ENCODE measurements around the gene GJD3. TPM values are rescaled to one million over a fixed set of nuclear protein-coding genes. Genes with fewer than 3 reads are reported as not detected.

GJD3 gene
- total and polyA plus RNA-seq, 9 of the 15 experiments (the other 6 are each of a cell fraction or from before 2014, with no cell fraction given) = 0.17 to 0.38 TPM; not detected in 7

DNA sequence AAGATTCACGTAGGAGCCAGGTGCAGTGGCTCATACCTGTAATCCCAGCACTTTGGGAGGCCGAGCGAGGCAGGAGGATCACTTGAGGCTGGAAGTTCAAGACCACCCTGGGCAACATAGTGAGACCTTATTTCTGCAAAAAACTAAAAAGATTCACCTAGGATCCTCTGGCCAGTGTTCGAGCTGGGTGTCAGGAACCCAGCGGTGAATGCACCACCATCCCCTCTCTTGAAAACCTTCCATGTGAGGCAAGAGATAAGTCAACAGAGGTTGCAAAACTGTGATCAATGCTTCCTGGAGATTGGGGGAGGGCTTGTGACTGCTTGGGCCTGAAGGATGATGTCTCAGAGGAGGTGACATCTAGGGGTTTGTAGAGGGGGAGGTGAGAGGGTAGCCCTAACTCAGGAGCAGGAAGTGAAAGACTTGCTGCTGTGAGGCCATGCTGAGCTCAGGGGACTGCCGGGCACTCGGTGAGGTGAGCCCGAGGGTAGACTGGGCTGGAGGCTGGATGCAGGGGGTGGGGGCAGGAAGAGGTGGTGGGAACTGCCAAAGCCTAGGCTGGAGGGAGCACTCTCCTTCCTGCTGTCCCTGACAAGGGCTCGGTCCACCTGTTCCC, 11.7 kb downstream of the GJD3 start (continued):
- peak in 1 of 2 experiments; percentile 31; a peak in 1 of 4 replicates for TF ChIP-seq RCOR1 (IDR thresholded peaks at IDR 0.05; ENCODE audit: borderline replicate concordance in 1 of 2, low read depth in 2 of 2, low read length in 2 of 2)
- TF ChIP-seq STAG1 (CRISPR knock-in tag; IDR thresholded peaks at IDR 0.05; ENCODE audit: borderline replicate concordance) = no peak
- peak; percentile 27; the same call in 1 of the 2 replicates for TF ChIP-seq TEAD4 (IDR thresholded peaks at IDR 0.05; ENCODE audit: low read length)
- TF ChIP-seq TEAD4 (CRISPR knock-in tag; IDR thresholded peaks at IDR 0.05; ENCODE audit: borderline replicate concordance) = no peak
- TF ChIP-seq, protein P1, sequence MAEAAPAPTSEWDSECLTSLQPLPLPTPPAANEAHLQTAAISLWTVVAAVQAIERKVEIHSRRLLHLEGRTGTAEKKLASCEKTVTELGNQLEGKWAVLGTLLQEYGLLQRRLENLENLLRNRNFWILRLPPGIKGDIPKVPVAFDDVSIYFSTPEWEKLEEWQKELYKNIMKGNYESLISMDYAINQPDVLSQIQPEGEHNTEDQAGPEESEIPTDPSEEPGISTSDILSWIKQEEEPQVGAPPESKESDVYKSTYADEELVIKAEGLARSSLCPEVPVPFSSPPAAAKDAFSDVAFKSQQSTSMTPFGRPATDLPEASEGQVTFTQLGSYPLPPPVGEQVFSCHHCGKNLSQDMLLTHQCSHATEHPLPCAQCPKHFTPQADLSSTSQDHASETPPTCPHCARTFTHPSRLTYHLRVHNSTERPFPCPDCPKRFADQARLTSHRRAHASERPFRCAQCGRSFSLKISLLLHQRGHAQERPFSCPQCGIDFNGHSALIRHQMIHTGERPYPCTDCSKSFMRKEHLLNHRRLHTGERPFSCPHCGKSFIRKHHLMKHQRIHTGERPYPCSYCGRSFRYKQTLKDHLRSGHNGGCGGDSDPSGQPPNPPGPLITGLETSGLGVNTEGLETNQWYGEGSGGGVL (CRISPR knock-in tag; IDR thresholded peaks at IDR 0.05) = no peak
- TF ChIP-seq, protein P2, sequence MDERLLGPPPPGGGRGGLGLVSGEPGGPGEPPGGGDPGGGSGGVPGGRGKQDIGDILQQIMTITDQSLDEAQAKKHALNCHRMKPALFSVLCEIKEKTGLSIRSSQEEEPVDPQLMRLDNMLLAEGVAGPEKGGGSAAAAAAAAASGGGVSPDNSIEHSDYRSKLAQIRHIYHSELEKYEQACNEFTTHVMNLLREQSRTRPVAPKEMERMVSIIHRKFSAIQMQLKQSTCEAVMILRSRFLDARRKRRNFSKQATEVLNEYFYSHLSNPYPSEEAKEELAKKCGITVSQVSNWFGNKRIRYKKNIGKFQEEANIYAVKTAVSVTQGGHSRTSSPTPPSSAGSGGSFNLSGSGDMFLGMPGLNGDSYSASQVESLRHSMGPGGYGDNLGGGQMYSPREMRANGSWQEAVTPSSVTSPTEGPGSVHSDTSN (CRISPR knock-in tag; IDR thresholded peaks at IDR 0.05; ENCODE audit: low read depth) = no peak
- TF ChIP-seq, protein P2 (tag; conservative IDR thresholded peaks at IDR 0.05; ENCODE audit: low read depth) = peak; percentile 62
- TF ChIP-seq CEBPB (tag; IDR thresholded peaks at IDR 0.05) = peak; percentile 90
- no peak for TF ChIP-seq PML (IDR thresholded peaks at IDR 0.05; ENCODE audit: low read length)
- no peak for TF ChIP-seq TAF15 (IDR thresholded peaks at IDR 0.05; ENCODE audit: low read depth, low read length)
- peak; percentile 69 for TF ChIP-seq ARID1B (IDR thresholded peaks at IDR 0.05)
- TF ChIP-seq CBX2 (IDR thresholded peaks at IDR 0.05; ENCODE audit: insufficient read depth, low read length, poor library complexity, severe bottlenecking) = no peak
- TF ChIP-seq ZNF165 (CRISPR knock-in tag; IDR thresholded peaks at IDR 0.05; ENCODE audit: borderline replicate concordance) = no peak
- no peak for TF ChIP-seq SIX5 (IDR thresholded peaks at IDR 0.05; ENCODE audit: borderline replicate concordance in 1 of 2, insufficient read depth in 1 of 2, low read depth in 1 of 2, low read length in 2 of 2)
- no peak for TF ChIP-seq RBFOX2 (IDR thresholded peaks at IDR 0.05; ENCODE audit: low read depth, low read length)
- TF ChIP-seq SAFB2 (IDR thresholded peaks at IDR 0.05; ENCODE audit: borderline replicate concordance, low read depth, low read length, severe bottlenecking) = no peak
- no peak for TF ChIP-seq ZNF408 (CRISPR knock-in tag; IDR thresholded peaks at IDR 0.05; ENCODE audit: low read depth)
- no peak for TF ChIP-seq OTX1 (CRISPR knock-in tag; IDR thresholded peaks at IDR 0.05)
- no peak for TF ChIP-seq ZNF764 (CRISPR knock-in tag; IDR thresholded peaks at IDR 0.05; ENCODE audit: low read depth)
- no peak for TF ChIP-seq NONO (IDR thresholded peaks at IDR 0.05; ENCODE audit: low read depth in 2 of 2, low read length in 1 of 2)
- peak; percentile 30; the same call in 1 of the 2 replicates for TF ChIP-seq EP300 (IDR thresholded peaks at IDR 0.05; ENCODE audit: low read length)
- TF ChIP-seq ZNF134 (CRISPR knock-in tag; conservative IDR thresholded peaks at IDR 0.05) = no peak
- TF ChIP-seq GABPA (tag; conservative IDR thresholded peaks at IDR 0.05; ENCODE audit: low read depth) = no peak
- TF ChIP-seq CC2D1A (IDR thresholded peaks at IDR 0.05) = no peak
- no peak for TF ChIP-seq ZNF785 (CRISPR knock-in tag; IDR thresholded peaks at IDR 0.05)
- TF ChIP-seq PTTG1 (tag; IDR thresholded peaks at IDR 0.05; ENCODE audit: low read depth) = no peak
- no peak for TF ChIP-seq GATAD2A (IDR thresholded peaks at IDR 0.05)

Data from K562 (cell line).